ENCODE results near the gene NRXN3.
"Not testable (repeated sequence)": the region's sequence is repeated elsewhere in the genome, so short reads cannot be mapped to it uniquely, and the experiment has no call there.

DNA sequence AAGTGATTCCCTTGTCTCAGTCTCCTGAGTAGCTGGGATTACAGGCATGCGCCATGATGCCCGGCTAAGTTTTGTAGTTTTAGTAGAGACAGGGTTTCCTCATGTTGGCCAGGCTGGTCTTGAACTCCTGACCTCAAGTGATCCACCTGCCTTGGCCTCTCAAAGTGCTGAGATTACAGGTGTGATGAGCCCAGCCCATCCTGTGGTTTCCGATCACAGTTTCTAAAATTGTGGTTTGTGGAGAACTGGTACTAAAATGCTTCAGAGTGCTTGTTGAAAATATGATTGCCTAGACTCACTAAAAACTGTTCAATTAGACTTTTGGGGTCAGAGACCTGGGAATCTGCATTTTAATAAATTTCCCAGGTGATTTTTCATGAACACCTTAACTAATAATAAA is 267.3 kb downstream of the NRXN3 start:
- TF ChIP-seq, protein P1, sequence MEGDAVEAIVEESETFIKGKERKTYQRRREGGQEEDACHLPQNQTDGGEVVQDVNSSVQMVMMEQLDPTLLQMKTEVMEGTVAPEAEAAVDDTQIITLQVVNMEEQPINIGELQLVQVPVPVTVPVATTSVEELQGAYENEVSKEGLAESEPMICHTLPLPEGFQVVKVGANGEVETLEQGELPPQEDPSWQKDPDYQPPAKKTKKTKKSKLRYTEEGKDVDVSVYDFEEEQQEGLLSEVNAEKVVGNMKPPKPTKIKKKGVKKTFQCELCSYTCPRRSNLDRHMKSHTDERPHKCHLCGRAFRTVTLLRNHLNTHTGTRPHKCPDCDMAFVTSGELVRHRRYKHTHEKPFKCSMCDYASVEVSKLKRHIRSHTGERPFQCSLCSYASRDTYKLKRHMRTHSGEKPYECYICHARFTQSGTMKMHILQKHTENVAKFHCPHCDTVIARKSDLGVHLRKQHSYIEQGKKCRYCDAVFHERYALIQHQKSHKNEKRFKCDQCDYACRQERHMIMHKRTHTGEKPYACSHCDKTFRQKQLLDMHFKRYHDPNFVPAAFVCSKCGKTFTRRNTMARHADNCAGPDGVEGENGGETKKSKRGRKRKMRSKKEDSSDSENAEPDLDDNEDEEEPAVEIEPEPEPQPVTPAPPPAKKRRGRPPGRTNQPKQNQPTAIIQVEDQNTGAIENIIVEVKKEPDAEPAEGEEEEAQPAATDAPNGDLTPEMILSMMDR (IDR thresholded peaks at IDR 0.05): not testable (repeated sequence)
- TF ChIP-seq POLR2AphosphoS5 (IDR thresholded peaks at IDR 0.05): not testable (repeated sequence)
